DND-41 (cell line): ENCODE results near the gene CD86.

Experiments used
- ATAC-seq: fragments of 200-7000 bp; cut with Tn5 transposase; 3 replicates; pipeline ENCODE4 v1.9.1; 2021; ENCODE audit warnings: low read depth; ENCODE audit not compliant: insufficient read depth
- DNase-seq: peaks from one replicate; pipeline ENCODE4 v3.0.0-alpha.2; 2020
- H2AFZ ChIP-seq: 2 replicates; pipeline ENCODE4 v1.6.0; 2012; ENCODE audit warnings: low read depth, low read length
- H3K27ac ChIP-seq: 2 replicates; pipeline ENCODE4 v1.5.1; 2012; ENCODE audit warnings: low read length, inconsistent platforms
- H3K27me3 ChIP-seq: fragments of 200-600 bp; sonication (generic); 2 replicates; pipeline ENCODE4 v1.6.0; 2012; ENCODE audit warnings: low read length, mild to moderate bottlenecking, inconsistent platforms; ENCODE audit not compliant: insufficient read depth, poor library complexity
- H3K36me3 ChIP-seq: 2 replicates; pipeline ENCODE4 v1.5.1; 2012; ENCODE audit warnings: low read length, inconsistent platforms; ENCODE audit not compliant: insufficient read depth
- H3K4me1 ChIP-seq: 2 replicates; pipeline ENCODE4 v1.5.1; 2012; ENCODE audit warnings: mild to moderate bottlenecking, low read length; ENCODE audit not compliant: insufficient read depth
- H3K4me2 ChIP-seq: 2 replicates; pipeline ENCODE4 v1.6.0; 2012; ENCODE audit warnings: mild to moderate bottlenecking, moderate library complexity, low read length, inconsistent platforms; ENCODE audit not compliant: insufficient read depth
- H3K4me3 ChIP-seq, 2 experiments: fragments of 200-600 bp in 1 of 2; shearing (Covaris generic) in 1 of 2; 2 replicates each; pipeline ENCODE4 v1.5.1; 2012 to 2016; ENCODE audit warnings: inconsistent platforms in 2 of 2, low read length in 2 of 2, mild to moderate bottlenecking in 2 of 2, low read depth in 1 of 2, moderate library complexity in 1 of 2
- H3K79me2 ChIP-seq: 2 replicates; pipeline ENCODE4 v1.6.0; 2012; ENCODE audit warnings: low read length, inconsistent platforms; ENCODE audit not compliant: insufficient read depth
- H3K9ac ChIP-seq: 2 replicates; pipeline ENCODE4 v1.6.0; 2012; ENCODE audit warnings: low read depth, mild to moderate bottlenecking, inconsistent platforms, low read length, moderate library complexity
- H3K9me3 ChIP-seq: 2 replicates; pipeline ENCODE4 v1.5.1; 2012; ENCODE audit warnings: low read length, moderate library complexity, mild to moderate bottlenecking, inconsistent platforms; ENCODE audit not compliant: insufficient read depth, severe bottlenecking
- H4K20me1 ChIP-seq: 2 replicates; pipeline ENCODE4 v1.6.0; 2012; ENCODE audit warnings: low read length; ENCODE audit not compliant: insufficient read depth
- CTCF ChIP-seq: IDR thresholded peaks from 2 replicates; pipeline ENCODE4 v1.5.1; 2012; ENCODE audit warnings: borderline replicate concordance, low read length, moderate library complexity, mild to moderate bottlenecking; ENCODE audit not compliant: poor library complexity, severe bottlenecking; ENCODE audit errors: extremely low read depth
- EZH2 ChIP-seq: IDR thresholded peaks from 3 replicates; pipeline ENCODE4 v1.6.1; 2012; ENCODE audit warnings: borderline replicate concordance, low read depth, mild to moderate bottlenecking, moderate library complexity, low read length, inconsistent platforms; ENCODE audit not compliant: severe bottlenecking

CD86 gene

GRCh38 chr3:122055215-122055614, at the start of gene CD86:
TSS of gene CD86 (plus strand) at chr3:122055362. CDS start at chr3:122055490, 128 bp downstream.
- H3K4me3 ChIP-seq, result no peak within 1 kb of the TSS
- no peaks in the 10 kb centered on the region for H3K9me3 ChIP-seq
- ATAC-seq, result no peak
- no peak within 1 kb of the TSS for H3K9ac ChIP-seq
- no peak within 1 kb of the TSS for H3K27ac ChIP-seq
- H3K27me3 ChIP-seq, result no peaks in the 10 kb centered on the region
- DNase-seq, result no peak
- H3K36me3 ChIP-seq, result no peaks in the 10 kb centered on the region
- H3K4me1 ChIP-seq, result no peaks in the 10 kb centered on the region
- H3K79me2 ChIP-seq, result no peaks in the 10 kb centered on the region
- TF ChIP-seq CTCF, result no peak
- no peak for TF ChIP-seq EZH2
- no peak within 1 kb of the TSS for H3K4me2 ChIP-seq
- H4K20me1 ChIP-seq, result no peaks in the 10 kb centered on the region
- no peak within 1 kb of the TSS for H2AFZ ChIP-seq

- Histone ChIP-seq H3K4me1 (no peaks in the 10 kb centered on the region), H3K79me2 (no peaks in the 10 kb centered on the region), H4K20me1 (no peaks in the 10 kb centered on the region), H3K36me3 (no peaks in the 10 kb centered on the region), H3K4me3 (no peak overlapping the region), H2AFZ (no peak overlapping the region), H3K27me3 (no peaks in the 10 kb centered on the region), H3K9me3 (no peaks in the 10 kb centered on the region), H3K4me2 (no peak overlapping the region), H3K9ac (no peak overlapping the region), H3K27ac (no peak overlapping the region)
- no peak for DNase-seq
- no peak for ATAC-seq
- TF ChIP-seq CTCF (no peak), EZH2 (no peak)
Observed at GRCh38 chr3:122006267-122006666, 48.9 kb upstream of the CD86 start.

- Histone ChIP-seq H3K4me1 (no peaks in the 10 kb centered on the region), H3K9me3 (no peaks in the 10 kb centered on the region), H3K27ac (no peak overlapping the region), H3K4me3 (no peak overlapping the region), H3K27me3 (peaks cover 3% of the 10 kb centered on the region), H4K20me1 (no peaks in the 10 kb centered on the region), H2AFZ (no peak overlapping the region), H3K36me3 (no peaks in the 10 kb centered on the region), H3K4me2 (no peak overlapping the region), H3K9ac (no peak overlapping the region), H3K79me2 (no peaks in the 10 kb centered on the region)
- ATAC-seq (no peak), DNase-seq (no peak)
- TF ChIP-seq EZH2, result no peak
- no peak for TF ChIP-seq CTCF
Observed at GRCh38 chr3:122008166-122008565, 47.0 kb upstream of the CD86 start.

- Histone ChIP-seq H3K36me3 (no peaks in the 10 kb centered on the region), H3K4me2 (no peak overlapping the region), H3K79me2 (no peaks in the 10 kb centered on the region), H4K20me1 (no peaks in the 10 kb centered on the region), H3K27me3 (peaks cover 8% of the 10 kb centered on the region), H3K9ac (no peak overlapping the region), H3K4me3 (no peak overlapping the region), H3K9me3 (no peaks in the 10 kb centered on the region), H3K27ac (no peak overlapping the region), H3K4me1 (no peaks in the 10 kb centered on the region), H2AFZ (no peak overlapping the region)
- DNase-seq (no peak), ATAC-seq (no peak)
- TF ChIP-seq CTCF (no peak), EZH2 (no peak)
Observed at GRCh38 chr3:122010506-122010905, 44.7 kb upstream of the CD86 start.
